ENCODE measurements around the gene USP34. TPM values are rescaled to one million over a fixed set of nuclear protein-coding genes. Genes with fewer than 3 reads are reported as not detected.

USP34 gene
- total and polyA plus RNA-seq, 9 of the 15 experiments (the other 6 are each of a cell fraction or from before 2014, with no cell fraction given), result 19.8 to 108 (median 67.8) TPM

- TF ChIP-seq ZNF431 (CRISPR knock-in tag; IDR thresholded peaks at IDR 0.05), result no peak
- TF ChIP-seq THRB (CRISPR knock-in tag; conservative IDR thresholded peaks at IDR 0.05), result no peak
- TF ChIP-seq NCOA6 (IDR thresholded peaks at IDR 0.05), result no peak
- TF ChIP-seq SRF (CRISPR knock-in tag; IDR thresholded peaks at IDR 0.05), result no peak
- TF ChIP-seq NONO (IDR thresholded peaks at IDR 0.05; ENCODE audit: low read depth in 2 of 2, low read length in 1 of 2), result no peak
- no peak for TF ChIP-seq ZFP1 (CRISPR knock-in tag; IDR thresholded peaks at IDR 0.05)
- TF ChIP-seq ZFP30 (CRISPR knock-in tag; IDR thresholded peaks at IDR 0.05; ENCODE audit: borderline replicate concordance), result no peak
- TF ChIP-seq FUS (optimal IDR thresholded peaks at IDR 0.05; ENCODE audit: low read depth, low read length), result no peak
- TF ChIP-seq CTCFL (IDR thresholded peaks at IDR 0.05; ENCODE audit: borderline replicate concordance, insufficient read depth, low read depth, low read length, poor library complexity, severe bottlenecking), result no peak
- no peak for TF ChIP-seq HLTF (IDR thresholded peaks at IDR 0.05)
- TF ChIP-seq ETS2 (tag; IDR thresholded peaks at IDR 0.05; ENCODE audit: borderline replicate concordance, poor library complexity, severe bottlenecking), result no peak
- TF ChIP-seq MITF (IDR thresholded peaks at IDR 0.05), result no peak
- no peak for TF ChIP-seq RFX7 (CRISPR knock-in tag; IDR thresholded peaks at IDR 0.05)
Observed at GRCh38 chr2:61282104-61282590, 188.7 kb downstream of the USP34 start (continued).

Measured in K562 (cell line).